Mononuclear cell (primary cell): ENCODE data around the gene RAD18. TPM values are rescaled to one million over a fixed set of nuclear protein-coding genes. Genes with fewer than 3 reads are reported as not detected.

Experiments
- H3K27me3 ChIP-seq: 2 replicates; pipeline ENCODE4 v1.6.0; 2011; ENCODE audit warnings: low read length, control low read depth; ENCODE audit not compliant: insufficient read depth
- H3K4me1 ChIP-seq: 2 replicates; pipeline ENCODE4 v1.5.1; 2011; ENCODE audit warnings: mild to moderate bottlenecking, low read length, control low read depth; ENCODE audit not compliant: insufficient read depth
- H3K4me3 ChIP-seq: 2 replicates; pipeline ENCODE4 v1.5.1; 2011; ENCODE audit warnings: mild to moderate bottlenecking, low read length, moderate library complexity
- H3K9me3 ChIP-seq: 2 replicates; pipeline ENCODE4 v1.5.1; 2011; ENCODE audit warnings: low read depth, mild to moderate bottlenecking, control low read depth, low read length
- total RNA-seq: library from RNA; depleted of rRNA; stranded (reverse); fragments of >200 nt; gene quantifications from one replicate; pipeline ENCODE4 v1.2.3, GENCODE V29; 2012

Gene RAD18
- total RNA-seq, 1 donor: 25.4 TPM

DNA sequence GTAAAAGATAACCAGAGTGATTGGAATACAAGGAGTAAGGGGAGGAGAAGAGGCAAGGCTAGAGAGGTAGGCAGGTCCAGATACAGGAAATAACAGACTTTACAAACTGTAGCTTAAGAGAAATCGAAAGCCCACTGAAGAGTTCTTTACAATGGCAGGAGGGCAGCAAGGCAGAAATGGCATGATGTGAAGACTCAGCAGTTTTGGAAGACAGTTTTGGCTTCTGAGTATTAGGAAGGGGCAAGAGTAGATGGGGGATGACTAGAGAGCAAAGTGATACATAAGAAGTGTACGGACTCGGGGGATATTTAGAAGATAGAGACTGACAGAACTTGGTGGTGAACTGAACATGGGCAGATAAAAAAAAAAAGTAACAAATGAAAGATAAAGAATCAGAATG lies 54.1 kb downstream of the RAD18 start:
- Histone ChIP-seq H3K4me1 (no peaks in the 10 kb centered on the region), H3K4me3 (no peak overlapping the region), H3K27me3 (no peaks in the 10 kb centered on the region), H3K9me3 (no peaks in the 10 kb centered on the region)

DNA sequence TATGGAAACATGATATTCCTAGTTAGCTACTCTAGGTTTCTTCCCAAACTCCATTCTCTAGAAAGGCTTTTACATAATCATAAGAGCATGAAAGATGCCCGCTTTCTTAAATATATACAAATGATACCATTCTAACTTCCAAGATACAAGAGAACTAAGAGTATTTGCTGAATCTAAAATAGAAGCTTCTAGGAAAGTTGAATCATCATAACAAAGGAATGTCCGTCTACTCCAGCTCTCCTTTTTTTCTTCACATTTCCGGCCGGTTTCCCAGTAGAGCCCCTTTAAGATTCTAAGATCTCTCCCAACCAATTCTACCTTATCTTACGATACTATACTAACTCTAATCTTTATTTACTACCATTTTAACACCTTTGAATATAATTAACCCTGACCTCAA lies 60.1 kb downstream of the RAD18 start:
- no peaks in the 10 kb centered on the region for H3K4me1 ChIP-seq
- no peaks in the 10 kb centered on the region for H3K9me3 ChIP-seq
- H3K27me3 ChIP-seq: no peaks in the 10 kb centered on the region
- no peak overlapping the region for H3K4me3 ChIP-seq

DNA sequence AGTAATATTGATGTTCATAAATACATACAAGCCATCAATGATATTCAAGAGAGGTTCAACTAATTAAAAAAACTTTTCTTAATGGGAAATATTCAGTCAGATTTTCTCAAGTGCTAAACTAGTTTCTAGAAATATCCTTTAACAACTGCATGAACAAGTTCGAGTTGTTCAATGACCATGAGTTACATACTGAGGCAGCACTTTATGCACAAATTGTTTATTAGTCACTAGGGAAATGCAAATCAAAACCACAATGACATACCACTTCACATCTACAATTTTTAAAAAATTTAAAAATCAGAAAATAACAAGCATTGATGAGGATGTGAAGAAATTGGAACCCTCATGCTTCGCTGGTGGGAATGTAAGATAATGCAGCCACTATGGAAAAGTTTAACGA lies 62.4 kb downstream of the RAD18 start:
- Histone ChIP-seq H3K4me3 (no peak overlapping the region), H3K9me3 (no peaks in the 10 kb centered on the region), H3K4me1 (no peaks in the 10 kb centered on the region), H3K27me3 (no peaks in the 10 kb centered on the region)

DNA sequence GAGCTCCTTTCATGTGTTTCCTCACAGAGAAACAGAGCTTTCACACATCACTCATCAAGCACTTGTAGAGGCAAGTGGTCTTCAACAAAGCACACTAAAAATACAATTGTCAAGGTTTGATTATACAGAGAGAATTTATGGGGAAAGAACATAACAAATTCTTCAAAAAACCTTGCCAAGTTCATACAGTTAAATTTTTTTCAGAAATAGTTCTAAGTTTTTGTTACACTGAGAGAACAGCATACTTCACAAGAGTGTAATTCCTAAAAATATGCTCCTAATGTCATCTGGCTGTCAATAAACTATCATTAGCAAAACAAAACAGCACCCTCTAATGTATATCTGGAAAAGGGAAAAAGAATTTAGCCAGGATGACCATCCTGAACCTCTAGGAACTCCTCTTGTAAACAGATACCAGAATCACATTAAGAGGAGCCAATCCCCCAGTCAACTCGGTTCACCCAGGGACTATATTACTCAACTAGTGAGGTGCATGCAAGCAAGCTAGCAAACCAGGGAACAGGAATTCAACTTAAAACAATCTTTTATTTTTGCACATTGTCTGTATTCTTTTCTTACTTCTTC lies 63.3 kb downstream of the RAD18 start:
- Histone ChIP-seq H3K9me3 (no peaks in the 10 kb centered on the region), H3K4me1 (no peaks in the 10 kb centered on the region)

DNA sequence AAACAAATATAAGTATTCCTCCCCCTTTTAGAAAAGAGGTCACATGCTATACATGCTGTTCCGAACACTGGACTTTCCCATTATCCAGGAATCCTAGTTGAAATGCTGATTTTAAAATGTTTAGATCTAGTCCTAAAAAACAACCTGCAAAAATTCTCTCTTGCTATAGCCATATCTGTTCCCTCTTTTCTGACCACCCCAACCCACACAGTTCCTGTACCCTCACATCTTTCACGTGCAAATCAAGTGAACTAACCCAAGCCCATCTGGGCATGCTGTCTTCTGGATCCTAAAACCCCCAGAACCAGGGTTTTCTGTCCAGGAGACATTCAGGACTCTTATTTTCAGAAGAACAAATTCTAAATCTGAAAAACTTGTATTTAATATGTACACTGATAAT lies 67.4 kb downstream of the RAD18 start:
- Histone ChIP-seq H3K9me3 (no peaks in the 10 kb centered on the region), H3K27me3 (no peaks in the 10 kb centered on the region), H3K4me3 (no peak overlapping the region), H3K4me1 (no peaks in the 10 kb centered on the region)

More for the DNA sequence above, 63.3 kb downstream of the RAD18 start:
- Histone ChIP-seq H3K27me3 (no peaks in the 10 kb centered on the region), H3K4me3 (no peak overlapping the region)

DNA sequence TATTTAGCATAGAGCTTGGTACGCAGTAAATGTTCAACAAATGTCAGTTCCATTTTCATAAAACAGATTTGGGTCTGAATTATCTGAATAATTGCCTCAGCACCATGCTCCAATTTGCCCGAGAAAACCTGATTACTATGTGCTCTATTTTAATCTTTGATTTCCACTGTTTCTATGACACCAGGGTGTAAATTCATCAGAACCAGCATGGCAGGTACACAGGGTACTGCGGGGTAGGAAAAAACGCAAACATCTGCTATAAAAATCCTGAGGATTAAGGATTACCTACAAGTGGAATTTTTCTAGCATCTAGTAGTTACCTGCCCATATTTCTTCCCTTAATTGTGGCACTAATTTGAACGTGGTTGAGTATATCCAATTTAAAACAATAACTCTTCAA lies 70.3 kb downstream of the RAD18 start:
- Histone ChIP-seq H3K9me3 (no peaks in the 10 kb centered on the region), H3K4me1 (no peaks in the 10 kb centered on the region), H3K27me3 (no peaks in the 10 kb centered on the region), H3K4me3 (no peak overlapping the region)

DNA sequence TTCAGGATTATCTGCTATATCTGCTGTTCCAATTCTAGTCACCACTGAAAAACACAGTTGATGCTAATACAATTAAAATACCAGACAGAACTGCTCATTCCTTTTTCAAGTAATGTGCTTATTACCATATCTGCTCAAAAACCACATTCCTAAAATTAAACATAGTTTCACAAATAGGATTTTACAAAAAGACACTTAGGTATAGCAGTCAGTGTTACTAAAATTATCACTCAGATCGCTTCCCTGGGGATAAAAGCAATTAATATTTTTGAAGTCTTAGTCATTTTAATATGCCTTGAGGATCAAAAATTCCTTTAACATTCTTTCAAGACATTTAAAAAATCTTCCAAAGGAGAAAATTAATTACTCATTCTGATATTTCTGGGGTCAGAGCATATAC lies 71.5 kb downstream of the RAD18 start:
- Histone ChIP-seq H3K4me1 (no peaks in the 10 kb centered on the region), H3K9me3 (no peaks in the 10 kb centered on the region), H3K4me3 (no peak overlapping the region), H3K27me3 (no peaks in the 10 kb centered on the region)

DNA sequence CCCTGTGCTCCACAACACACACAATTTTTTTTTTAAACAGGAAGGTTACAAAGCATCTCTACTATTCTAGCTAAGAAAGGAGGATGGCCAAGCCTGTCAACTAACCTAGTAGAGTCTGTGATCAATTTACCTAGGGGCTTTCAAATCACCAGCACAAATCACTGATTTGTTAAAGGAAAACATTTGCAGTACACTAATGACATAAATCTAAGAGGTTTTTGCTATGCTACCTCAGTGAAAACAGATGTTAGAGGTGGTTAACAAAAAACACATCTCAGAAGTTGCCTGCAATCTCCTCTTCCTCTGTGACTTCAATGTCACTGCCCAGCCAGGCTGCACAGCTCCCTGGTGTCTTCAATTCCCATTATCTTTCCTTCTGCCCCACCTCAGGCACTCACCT lies 72.0 kb downstream of the RAD18 start:
- no peaks in the 10 kb centered on the region for H3K9me3 ChIP-seq
- no peak overlapping the region for H3K4me3 ChIP-seq
- no peaks in the 10 kb centered on the region for H3K4me1 ChIP-seq
- no peaks in the 10 kb centered on the region for H3K27me3 ChIP-seq

DNA sequence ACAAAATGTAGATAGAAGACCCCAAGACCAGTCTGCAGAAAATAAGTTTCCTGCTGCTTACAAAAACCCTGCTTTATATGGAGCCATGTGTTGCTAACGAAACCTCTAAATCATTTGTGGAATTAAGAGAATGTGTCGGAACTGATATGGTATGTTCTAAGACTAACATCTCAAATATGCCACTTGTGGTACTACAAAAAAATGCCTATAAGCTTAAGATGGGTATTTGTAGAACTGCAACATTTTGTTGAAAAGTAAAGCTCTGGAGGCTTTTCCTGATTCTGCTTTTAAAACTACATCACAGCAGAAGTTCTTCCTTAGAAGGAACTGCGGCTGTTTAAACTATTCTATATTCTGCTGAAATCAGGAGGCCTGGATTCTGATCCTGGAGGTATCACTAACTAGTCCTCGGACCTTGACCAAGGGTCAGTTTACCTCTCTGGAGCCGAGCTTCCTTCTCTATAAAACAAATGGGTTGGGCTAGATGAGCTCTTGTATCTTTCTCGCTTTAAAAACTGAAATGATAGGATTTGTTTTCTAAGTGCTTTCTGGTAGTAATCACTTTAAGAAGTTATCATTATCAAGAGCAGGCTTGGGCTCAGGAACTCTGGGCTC lies 74.9 kb downstream of the RAD18 start:
- Histone ChIP-seq H3K27me3 (no peaks in the 10 kb centered on the region), H3K9me3 (no peaks in the 10 kb centered on the region), H3K4me3 (no peak overlapping the region), H3K4me1 (no peaks in the 10 kb centered on the region)

DNA sequence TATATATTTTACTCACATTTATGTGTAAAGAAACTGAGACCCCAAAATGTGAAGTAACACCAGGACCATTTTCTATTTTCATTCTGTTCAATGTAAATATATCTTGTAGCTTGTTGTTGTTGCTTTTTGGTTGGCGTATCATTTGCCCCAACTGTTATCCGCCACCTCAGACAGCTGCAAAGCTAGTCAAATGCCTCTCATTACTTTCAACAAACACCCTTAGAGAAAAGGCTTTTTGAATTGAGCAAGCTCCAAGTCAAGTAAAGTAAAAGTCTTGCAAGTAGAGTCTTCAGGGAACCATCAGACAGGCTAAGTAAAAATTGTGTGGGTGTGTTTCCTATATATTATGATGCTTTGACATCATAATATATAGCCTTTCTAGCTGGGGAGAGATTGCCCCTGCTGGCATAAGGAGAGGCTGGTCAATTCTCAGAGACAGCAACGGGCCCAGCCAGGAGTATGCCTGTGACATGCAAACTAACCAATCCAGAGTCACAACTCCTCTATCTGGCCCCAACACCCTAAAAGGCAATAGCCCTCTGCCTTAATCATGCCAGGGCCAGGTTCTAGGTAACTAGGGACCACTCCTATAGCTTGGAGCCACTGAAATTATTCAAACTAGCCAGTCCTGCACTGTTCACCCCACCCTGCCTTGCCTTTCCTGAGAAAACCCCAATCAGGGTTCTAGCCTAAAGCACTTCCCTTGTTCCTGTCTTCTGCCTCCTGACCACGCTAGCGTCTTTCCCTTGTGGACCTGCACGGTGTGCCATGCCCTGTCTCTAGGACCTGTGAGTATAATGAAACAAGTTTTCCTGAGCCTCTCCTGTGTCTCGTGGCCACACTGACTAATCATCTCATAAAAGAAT lies 75.6 kb downstream of the RAD18 start:
- H3K27me3 ChIP-seq: no peaks in the 10 kb centered on the region

DNA sequence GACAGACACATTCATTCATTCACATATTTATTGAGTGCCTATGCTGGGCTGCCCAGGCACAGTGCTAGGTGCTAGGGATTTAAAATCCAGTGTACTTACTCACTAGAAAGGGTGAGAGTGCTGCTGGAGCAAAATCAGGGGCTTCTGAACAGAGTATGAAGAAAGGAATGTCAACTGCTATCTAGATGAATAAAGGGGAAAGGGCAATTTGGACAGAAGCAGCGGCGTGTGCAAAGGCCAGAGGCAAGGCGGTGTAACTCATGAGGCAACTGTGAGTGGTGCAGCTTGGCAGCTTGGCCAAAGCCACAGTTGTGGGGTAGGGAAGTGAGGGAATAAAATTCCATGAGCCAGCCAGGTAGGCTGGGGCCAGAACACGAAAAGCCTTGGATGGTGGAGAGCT lies 76.7 kb downstream of the RAD18 start:
- no peaks in the 10 kb centered on the region for H3K27me3 ChIP-seq
- H3K9me3 ChIP-seq: no peaks in the 10 kb centered on the region
- H3K4me3 ChIP-seq: no peak overlapping the region
- H3K4me1 ChIP-seq: no peaks in the 10 kb centered on the region

More for the DNA sequence above, 75.6 kb downstream of the RAD18 start:
- Histone ChIP-seq H3K4me3 (no peak overlapping the region), H3K4me1 (no peaks in the 10 kb centered on the region), H3K9me3 (no peaks in the 10 kb centered on the region)

DNA sequence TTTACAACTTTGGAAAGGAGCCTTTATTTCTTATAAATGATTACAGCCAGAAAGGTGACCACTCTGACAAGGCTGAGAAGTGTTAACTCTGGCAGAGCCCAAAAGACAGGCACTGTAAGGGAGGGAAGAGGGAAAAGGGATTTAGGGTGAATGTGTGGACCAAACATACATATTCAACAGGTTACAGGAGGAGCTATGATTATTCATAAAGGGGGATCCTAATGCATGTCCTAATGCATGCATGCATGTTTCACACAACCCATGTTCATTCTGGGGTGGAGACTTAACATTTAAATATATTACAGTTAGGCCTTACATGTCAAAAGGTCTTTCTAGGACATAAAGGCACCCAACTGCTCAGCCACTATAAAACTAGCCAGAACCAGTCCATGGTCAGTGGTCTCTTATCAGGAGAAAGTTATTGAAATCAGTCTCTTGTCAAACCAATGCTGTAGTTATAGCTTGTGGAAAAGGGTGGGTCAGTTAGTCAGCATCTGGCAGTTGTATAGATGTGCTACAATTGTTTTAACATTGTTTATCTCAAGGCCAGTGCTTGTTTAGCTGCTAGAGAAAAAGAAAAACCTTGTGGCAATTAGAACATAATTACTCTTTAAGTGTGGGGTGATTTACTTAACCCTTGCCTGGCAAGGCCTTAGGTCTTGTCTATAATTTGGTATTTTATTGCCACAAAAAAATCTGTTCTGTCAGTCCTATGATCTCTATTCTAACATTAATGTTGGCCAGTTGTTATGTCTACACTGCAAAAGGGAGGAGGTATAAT lies 77.5 kb downstream of the RAD18 start:
- Histone ChIP-seq H3K4me1 (no peaks in the 10 kb centered on the region), H3K9me3 (no peaks in the 10 kb centered on the region), H3K27me3 (no peaks in the 10 kb centered on the region), H3K4me3 (no peak overlapping the region)

DNA sequence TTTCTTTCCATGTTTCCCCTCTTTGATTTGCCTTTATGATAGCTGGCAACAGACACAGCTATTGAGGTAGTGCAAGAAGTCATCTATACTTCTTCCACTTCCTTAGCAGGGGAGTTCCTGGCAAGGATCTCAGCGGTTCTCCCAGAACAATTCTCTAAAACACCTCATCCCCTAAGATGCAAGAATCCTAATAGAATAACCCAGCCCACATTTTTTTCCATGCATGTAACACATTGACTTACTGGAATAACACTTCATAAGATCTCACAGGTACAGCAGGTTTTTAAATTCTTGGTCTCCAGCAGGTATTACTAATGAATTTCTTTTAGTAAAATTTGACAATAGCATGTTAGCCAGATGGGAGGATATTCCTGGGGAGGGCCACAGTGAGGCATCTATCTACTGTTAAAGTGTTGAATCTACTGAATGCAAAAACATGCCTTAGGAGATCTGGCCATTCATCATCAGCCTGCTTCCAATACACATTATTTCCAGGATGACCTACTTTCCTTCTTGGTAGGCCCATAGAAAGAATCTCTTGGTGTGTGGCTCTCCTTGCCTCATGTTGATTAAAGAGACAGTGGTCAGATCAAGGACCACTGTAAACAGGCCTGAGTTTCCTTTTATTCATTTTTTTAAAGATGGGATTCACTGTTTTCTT lies 78.5 kb downstream of the RAD18 start:
- Histone ChIP-seq H3K27me3 (no peaks in the 10 kb centered on the region), H3K9me3 (no peaks in the 10 kb centered on the region), H3K4me1 (no peaks in the 10 kb centered on the region), H3K4me3 (no peak overlapping the region)

DNA sequence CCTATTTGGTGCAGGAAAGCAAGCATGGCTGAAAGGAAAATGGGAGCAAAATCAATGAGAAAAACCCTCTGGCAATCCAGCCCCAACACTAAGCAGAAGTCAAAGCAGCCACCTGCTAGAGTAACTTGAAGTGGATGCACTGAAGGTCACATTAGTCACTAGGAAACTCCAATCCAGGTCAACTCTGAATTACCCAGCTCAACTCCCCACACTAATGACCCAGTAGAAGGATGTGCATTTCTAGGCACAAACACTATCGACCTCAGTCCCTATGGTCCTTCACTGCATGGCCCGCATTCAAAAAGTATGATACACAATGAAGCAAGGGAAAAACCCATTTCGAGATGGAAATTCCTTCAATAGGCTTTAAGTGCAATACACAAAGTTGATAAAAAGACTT lies 80.6 kb downstream of the RAD18 start:
- H3K4me3 ChIP-seq: no peak overlapping the region
- no peaks in the 10 kb centered on the region for H3K4me1 ChIP-seq
- H3K27me3 ChIP-seq: no peaks in the 10 kb centered on the region
- no peaks in the 10 kb centered on the region for H3K9me3 ChIP-seq
